Mesothelial cell of epicardium (in vitro differentiated cells): Measurements from ENCODE around the gene EBP. TPM values are rescaled to one million over a fixed set of nuclear protein-coding genes. Genes with fewer than 3 reads are reported as not detected.

ENCODE experiments used
- DNase-seq, 2 experiments: peaks; one replicate each; pipeline ENCODE4 v3.0.0; 2021; ENCODE audit warnings: low spot score in 2 of 2; ENCODE audit not compliant: unreplicated experiment in 2 of 2
- H3K27ac Mint-ChIP-seq: 2 replicates; pipeline ENCODE4 v1.8.0; 2021; ENCODE audit warnings: mixed read lengths
- H3K27me3 Mint-ChIP-seq: 2 replicates; pipeline ENCODE4 v1.8.0; 2021; ENCODE audit warnings: low read depth, mixed read lengths
- H3K36me3 Mint-ChIP-seq: 2 replicates; pipeline ENCODE4 v1.8.0; 2021; ENCODE audit warnings: mixed read lengths
- H3K4me1 Mint-ChIP-seq: 2 replicates; pipeline ENCODE4 v1.8.0; 2021; ENCODE audit warnings: mixed read lengths
- H3K4me3 Mint-ChIP-seq: 2 replicates; pipeline ENCODE4 v1.8.0; 2021; ENCODE audit warnings: mild to moderate bottlenecking, moderate library complexity, mixed read lengths
- H3K9me3 Mint-ChIP-seq: 2 replicates; pipeline ENCODE4 v1.8.0; 2021; ENCODE audit warnings: mixed read lengths
- CTCF ChIP-seq: fragments of 200-600 bp; sonication (generic); IDR thresholded peaks from one replicate; pipeline ENCODE4 v1.5.0; 2021; ENCODE audit warnings: antibody characterized with exemption; ENCODE audit not compliant: unreplicated experiment
- total RNA-seq: library from RNA; stranded (reverse); gene quantifications from 3 replicates; pipeline ENCODE4 v1.2.1, GENCODE V29; 2021

The EBP gene
- total RNA-seq, 1 donor from 2014 or later = 48.9 TPM

- peaks cover 5% of the 10 kb centered on the region for H3K36me3 Mint-ChIP-seq
- no peaks in the 10 kb centered on the region for H3K27me3 Mint-ChIP-seq
- H3K4me3 Mint-ChIP-seq = no peak overlapping the region
- H3K27ac Mint-ChIP-seq = no peak overlapping the region
- H3K4me1 Mint-ChIP-seq = peaks cover 2% of the 10 kb centered on the region
- no peaks in the 10 kb centered on the region for H3K9me3 Mint-ChIP-seq
- no peak for DNase-seq
- no peak for TF ChIP-seq CTCF
Measured at GRCh38 chrX:48489296-48489695, 32.3 kb upstream of the EBP start.

- Mint-ChIP-seq H3K27me3 (no peaks in the 10 kb centered on the region), H3K9me3 (no peaks in the 10 kb centered on the region), H3K4me1 (peaks cover 2% of the 10 kb centered on the region), H3K27ac (no peak overlapping the region), H3K4me3 (no peak overlapping the region), H3K36me3 (peaks cover 5% of the 10 kb centered on the region)
- no peak for TF ChIP-seq CTCF
- DNase-seq = no peak
Measured at GRCh38 chrX:48489892-48490291, 31.7 kb upstream of the EBP start.

GRCh38 chrX:48490661-48491060 is 30.9 kb upstream of the EBP start:
- no peak overlapping the region for H3K27ac Mint-ChIP-seq
- no peak for DNase-seq

GRCh38 chrX:48491809-48492208 is 29.8 kb upstream of the EBP start:
- Mint-ChIP-seq H3K36me3 (peaks cover 2% of the 10 kb centered on the region), H3K4me3 (no peak overlapping the region), H3K27ac (no peak overlapping the region), H3K9me3 (peaks cover 4% of the 10 kb centered on the region), H3K27me3 (no peaks in the 10 kb centered on the region), H3K4me1 (peaks cover 2% of the 10 kb centered on the region)
- DNase-seq = no peak
- no peak for TF ChIP-seq CTCF

More at GRCh38 chrX:48490661-48491060, 30.9 kb upstream of the EBP start:
- no peak for TF ChIP-seq CTCF
- H3K9me3 Mint-ChIP-seq = peaks cover 4% of the 10 kb centered on the region
- no peak overlapping the region for H3K4me3 Mint-ChIP-seq
- peaks cover 2% of the 10 kb centered on the region for H3K4me1 Mint-ChIP-seq
- peaks cover 5% of the 10 kb centered on the region for H3K36me3 Mint-ChIP-seq
- H3K27me3 Mint-ChIP-seq = no peaks in the 10 kb centered on the region

GRCh38 chrX:48492293-48492910 is 29.2 kb upstream of the EBP start:
- DNase-seq = no peak
- Mint-ChIP-seq H3K27me3 (no peaks in the 10 kb centered on the region), H3K27ac (no peak overlapping the region), H3K9me3 (peaks cover 4% of the 10 kb centered on the region), H3K4me1 (peaks cover 2% of the 10 kb centered on the region), H3K4me3 (no peak overlapping the region), H3K36me3 (no peaks in the 10 kb centered on the region)
- no peak for TF ChIP-seq CTCF
